DOHH2 (cell line): ENCODE results near the gene SAMD4A.

Experiments used
- CTCF ChIP-seq: fragments of 200-600 bp; sonication (generic); IDR thresholded peaks from one replicate; pipeline ENCODE4 v1.5.1; 2014; ENCODE audit warnings: antibody characterized with exemption, mild to moderate bottlenecking, low read depth, low read length; ENCODE audit not compliant: poor library complexity, severe bottlenecking
- EZH2phosphoT487 ChIP-seq: fragments of 200-600 bp; sonication (generic); IDR thresholded peaks from 2 replicates; pipeline ENCODE4 v1.6.1; 2017; ENCODE audit warnings: borderline replicate concordance, mild to moderate bottlenecking, antibody characterized with exemption, low read length, moderate library complexity, mixed read lengths

GRCh38 chr14:54667026-54667744, 100.3 kb downstream of the SAMD4A start:
- TF ChIP-seq CTCF (no peak), EZH2phosphoT487 (no peak)
